Measurements from ENCODE around the gene CXCL8.

The CXCL8 gene

GRCh38 chr4:73741031-73741749, 821 bp downstream of the CXCL8 start:
- DNase-seq (ENCODE audit: low read depth in 1 of 2, low spot score in 1 of 2): no peak

GRCh38 chr4:73741750-73742489, 1.6 kb downstream of the CXCL8 start:
- TF ChIP-seq JUND (IDR thresholded peaks at IDR 0.05; ENCODE audit: low read depth): no peak
- in situ Hi-C loops (cut with HindIII; ENCODE audit: low pct_unique_long_range_greater_than_20kb, low sequenced_read_pairs): no loop called here
- no peak for DNase-seq (ENCODE audit: low read depth in 1 of 2, low spot score in 1 of 2)

More at GRCh38 chr4:73741031-73741749, 821 bp downstream of the CXCL8 start:
- no peak for TF ChIP-seq JUND (IDR thresholded peaks at IDR 0.05; ENCODE audit: low read depth)
- in situ Hi-C loops (cut with HindIII; ENCODE audit: low pct_unique_long_range_greater_than_20kb, low sequenced_read_pairs): no loop called here

- no peak for TF ChIP-seq JUND (IDR thresholded peaks at IDR 0.05; ENCODE audit: low read depth)
- DNase-seq (ENCODE audit: low read depth in 1 of 2, low spot score in 1 of 2): no peak
- in situ Hi-C loops (cut with HindIII; ENCODE audit: low pct_unique_long_range_greater_than_20kb, low sequenced_read_pairs): no loop called here
These were observed 2.3 kb downstream of the CXCL8 start for GRCh38 chr4:73742490-73743160.

- DNase-seq (ENCODE audit: low read depth in 1 of 2, low spot score in 1 of 2): no peak
- TF ChIP-seq JUND (IDR thresholded peaks at IDR 0.05; ENCODE audit: low read depth): no peak
- in situ Hi-C loops (cut with HindIII; ENCODE audit: low pct_unique_long_range_greater_than_20kb, low sequenced_read_pairs): no loop called here
These were observed 2.9 kb downstream of the CXCL8 start for GRCh38 chr4:73743281-73743680.

- no peak for DNase-seq (ENCODE audit: low read depth in 1 of 2, low spot score in 1 of 2)
- TF ChIP-seq JUND (IDR thresholded peaks at IDR 0.05; ENCODE audit: low read depth): no peak
- in situ Hi-C loops (cut with HindIII; ENCODE audit: low pct_unique_long_range_greater_than_20kb, low sequenced_read_pairs): no loop called here
These were observed 3.4 kb downstream of the CXCL8 start for GRCh38 chr4:73743795-73744194.

GRCh38 chr4:73744203-73744602, 3.8 kb downstream of the CXCL8 start:
- in situ Hi-C loops (cut with HindIII; ENCODE audit: low pct_unique_long_range_greater_than_20kb, low sequenced_read_pairs): no loop called here
- no peak for DNase-seq (ENCODE audit: low read depth in 1 of 2, low spot score in 1 of 2)
- TF ChIP-seq JUND (IDR thresholded peaks at IDR 0.05; ENCODE audit: low read depth): no peak

GRCh38 chr4:73750730-73751129, 10.4 kb downstream of the CXCL8 start:
- in situ Hi-C loops (cut with HindIII; ENCODE audit: low pct_unique_long_range_greater_than_20kb, low sequenced_read_pairs): no loop called here
- TF ChIP-seq JUND (IDR thresholded peaks at IDR 0.05; ENCODE audit: low read depth): no peak
- DNase-seq (ENCODE audit: low read depth in 1 of 2, low spot score in 1 of 2): no peak

GRCh38 chr4:73751166-73751565, 10.8 kb downstream of the CXCL8 start:
- no peak for TF ChIP-seq JUND (IDR thresholded peaks at IDR 0.05; ENCODE audit: low read depth)
- in situ Hi-C loops (cut with HindIII; ENCODE audit: low pct_unique_long_range_greater_than_20kb, low sequenced_read_pairs): no loop called here
- DNase-seq (ENCODE audit: low read depth in 1 of 2, low spot score in 1 of 2): no peak

- in situ Hi-C loops (cut with HindIII; ENCODE audit: low pct_unique_long_range_greater_than_20kb, low sequenced_read_pairs): no loop called here
- TF ChIP-seq JUND (IDR thresholded peaks at IDR 0.05; ENCODE audit: low read depth): no peak
- DNase-seq (ENCODE audit: low read depth in 1 of 2, low spot score in 1 of 2): no peak
These were observed 11.5 kb downstream of the CXCL8 start for GRCh38 chr4:73751830-73752229.

- in situ Hi-C loops (cut with HindIII; ENCODE audit: low pct_unique_long_range_greater_than_20kb, low sequenced_read_pairs): no loop called here
- no peak for DNase-seq (ENCODE audit: low read depth in 1 of 2, low spot score in 1 of 2)
- TF ChIP-seq JUND (IDR thresholded peaks at IDR 0.05; ENCODE audit: low read depth): no peak
These were observed 12.1 kb downstream of the CXCL8 start for GRCh38 chr4:73752424-73752823.

GRCh38 chr4:73753215-73753614, 12.8 kb downstream of the CXCL8 start:
- no peak for DNase-seq (ENCODE audit: low read depth in 1 of 2, low spot score in 1 of 2)
- TF ChIP-seq JUND (IDR thresholded peaks at IDR 0.05; ENCODE audit: low read depth): no peak
- in situ Hi-C loops (cut with HindIII; ENCODE audit: low pct_unique_long_range_greater_than_20kb, low sequenced_read_pairs): no loop called here

- DNase-seq (ENCODE audit: low read depth in 1 of 2, low spot score in 1 of 2): no peak
- in situ Hi-C loops (cut with HindIII; ENCODE audit: low pct_unique_long_range_greater_than_20kb, low sequenced_read_pairs): no loop called here
- TF ChIP-seq JUND (IDR thresholded peaks at IDR 0.05; ENCODE audit: low read depth): no peak
These were observed 14.6 kb downstream of the CXCL8 start for GRCh38 chr4:73754934-73755333.

- in situ Hi-C loops (cut with HindIII; ENCODE audit: low pct_unique_long_range_greater_than_20kb, low sequenced_read_pairs): no loop called here
- TF ChIP-seq JUND (IDR thresholded peaks at IDR 0.05; ENCODE audit: low read depth): no peak
- DNase-seq (ENCODE audit: low read depth in 1 of 2, low spot score in 1 of 2): no peak
These were observed 19.0 kb downstream of the CXCL8 start for GRCh38 chr4:73759357-73759756.

Measured in T47D (cell line).